Measurements from ENCODE around the gene DEPDC7.
"Not testable (repeated sequence)": the region's sequence is repeated elsewhere in the genome, so short reads cannot be mapped to it uniquely, and the experiment has no call there.

The DEPDC7 gene

DNA sequence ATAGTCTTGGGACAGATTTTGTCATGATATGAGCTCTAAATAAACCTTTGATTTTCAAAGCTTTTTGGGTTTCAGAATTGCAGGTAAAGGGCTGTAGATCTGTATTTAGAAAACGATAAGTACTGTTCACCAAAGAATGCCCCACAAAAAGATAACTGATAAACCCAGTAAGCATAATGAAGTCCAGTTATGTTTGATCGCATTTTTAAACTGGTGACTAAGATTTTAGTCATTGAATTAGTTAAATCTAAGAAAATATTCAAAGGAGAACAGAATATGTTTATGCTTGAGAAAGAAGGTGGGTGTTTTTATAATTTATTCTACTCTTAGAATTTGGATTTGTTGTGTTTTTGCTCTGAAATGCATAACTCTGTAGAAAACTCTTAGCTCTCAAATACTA is 11.6 kb downstream of the DEPDC7 start:
- no peak for DNase-seq

DNA sequence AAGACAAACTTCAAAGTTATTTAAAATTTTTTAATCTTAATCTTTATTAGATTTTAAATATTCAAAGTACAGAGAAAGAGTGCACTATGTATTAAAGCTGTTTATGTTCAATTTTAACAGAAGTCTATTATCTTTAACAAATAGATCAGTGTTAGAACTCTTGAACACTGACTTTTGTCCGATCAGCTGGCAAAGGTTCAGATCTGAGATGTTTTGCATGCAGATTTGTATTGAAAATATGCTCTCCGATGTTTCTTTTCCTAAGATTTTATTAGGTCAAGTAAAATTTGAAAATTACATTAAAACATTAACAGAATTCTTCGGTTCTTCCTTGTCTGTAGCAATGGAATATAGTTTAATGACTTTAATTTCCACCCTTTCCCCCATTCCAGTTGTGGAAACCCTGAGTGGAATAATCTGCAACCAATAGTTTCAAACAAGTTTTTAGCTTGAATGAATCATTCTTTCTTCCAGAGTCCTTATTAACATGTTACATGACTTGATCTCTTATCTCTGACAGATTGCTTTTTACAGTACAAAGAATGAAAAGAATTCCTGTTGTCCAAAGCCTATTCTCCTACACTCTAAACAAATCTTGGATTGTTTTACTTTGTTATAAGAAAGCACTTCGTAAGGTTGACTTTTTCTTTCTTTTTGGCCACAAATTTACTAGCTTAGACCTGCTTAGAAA is 12.3 kb downstream of the DEPDC7 start:
- DNase-seq: no peak

DNA sequence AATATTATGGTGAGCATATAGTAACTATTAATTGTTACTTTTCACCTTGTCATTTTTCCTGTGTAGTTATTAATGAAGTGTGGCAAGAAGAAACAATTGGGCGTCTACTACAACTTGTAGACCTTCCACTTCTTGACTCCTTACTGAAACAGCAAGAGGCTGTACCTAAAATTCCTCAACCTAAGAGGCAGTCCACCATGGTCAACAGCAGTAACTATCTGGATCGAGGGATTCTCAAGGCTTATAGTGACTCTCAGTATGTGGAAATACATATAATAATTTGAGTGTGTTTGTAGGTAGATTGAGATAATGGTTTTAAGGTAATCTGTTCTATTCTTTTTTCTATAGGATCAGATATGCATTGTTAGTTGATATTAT is 12.8 kb downstream of the DEPDC7 start:
- DNase-seq: no peak

DNA sequence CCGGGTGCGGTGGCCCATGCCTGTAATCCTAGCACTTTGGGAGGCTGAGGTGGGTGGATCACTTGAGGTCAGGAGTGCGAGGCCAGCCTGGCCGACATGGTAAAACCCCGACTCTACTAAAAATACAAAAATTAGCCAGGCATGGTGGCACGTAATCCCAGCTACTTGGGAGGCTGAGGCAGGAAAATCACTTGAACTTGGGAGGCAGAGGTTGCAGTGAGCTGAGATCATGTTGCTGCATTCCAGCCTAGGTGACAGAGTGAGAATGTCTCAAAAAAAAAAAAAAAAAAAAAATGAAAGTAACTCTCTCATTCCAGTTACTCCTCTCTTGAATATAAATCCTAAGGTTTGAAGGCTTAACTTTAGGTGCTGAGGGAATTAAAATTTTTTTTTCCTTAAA is 13.5 kb downstream of the DEPDC7 start:
- DNase-seq: not testable (repeated sequence)

GRCh38 chr11:33033493-33033892 is 17.8 kb downstream of the DEPDC7 start:
- DNase-seq: no peak

DNA sequence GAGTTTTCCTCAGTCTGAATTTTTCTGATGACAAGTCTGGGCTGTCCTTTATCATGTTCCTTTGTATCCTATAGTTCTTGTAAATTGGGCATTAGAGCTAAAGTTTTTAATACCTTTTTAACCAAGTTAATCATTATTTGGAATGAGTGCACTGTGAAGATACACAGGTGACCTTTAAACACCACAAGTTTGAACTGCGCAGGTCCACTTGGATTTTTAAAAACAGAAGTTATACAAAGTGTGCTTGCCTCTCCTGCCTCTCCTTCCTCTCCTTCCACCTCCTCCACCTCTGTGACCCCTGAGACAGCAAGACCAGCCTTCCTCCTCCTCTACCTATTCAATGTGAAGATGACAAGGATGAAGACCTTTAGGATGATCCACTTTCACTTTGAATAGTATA is 19.3 kb downstream of the DEPDC7 start:
- DNase-seq: no peak

GRCh38 chr11:33039274-33040032 is 23.8 kb downstream of the DEPDC7 start, which contains the start of gene TCP11L1:
TSS of gene TCP11L1 (plus strand) at chr11:33039572. CDS start at chr11:33043774, 4,202 bp downstream.
- DNase-seq: peak; percentile 81

DNA sequence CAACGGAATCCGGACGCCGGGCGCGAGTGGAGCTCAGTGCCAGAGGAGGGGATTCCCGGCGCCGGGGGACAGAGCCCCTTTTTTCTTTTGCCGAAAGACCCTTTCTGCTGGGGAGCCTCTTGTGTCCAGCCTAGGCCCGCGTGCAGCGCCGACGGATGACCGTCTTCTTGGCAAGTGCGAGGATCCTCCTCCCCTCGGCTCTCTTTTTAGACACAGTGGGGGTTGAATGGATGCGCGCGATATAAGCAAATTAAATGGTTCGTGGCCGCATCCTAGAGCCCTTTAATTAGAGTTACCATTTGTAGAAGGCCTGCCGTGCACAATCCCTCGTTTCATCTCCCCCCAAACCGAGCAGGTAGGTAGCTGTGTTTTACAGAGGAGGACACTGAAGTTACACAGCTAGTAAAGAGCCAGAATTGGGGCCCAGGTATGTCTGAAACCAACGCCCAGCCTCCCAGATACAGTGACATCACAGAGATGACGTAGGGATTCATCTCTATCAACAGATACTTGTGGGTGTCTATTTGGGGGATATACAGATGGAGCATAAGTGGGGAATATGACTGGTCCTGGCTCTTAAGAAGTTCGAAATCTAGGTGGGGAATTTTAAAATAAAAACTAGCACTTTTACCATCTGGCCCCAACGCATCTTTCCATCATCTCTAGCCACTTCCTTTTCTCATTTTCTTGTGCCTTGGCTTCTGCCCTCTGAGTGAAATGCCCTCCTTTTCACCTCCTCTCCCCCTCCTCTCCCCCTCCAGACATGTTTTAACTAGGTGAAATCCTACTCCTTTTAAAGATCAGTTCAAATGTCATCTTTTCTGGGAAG is 24.6 kb downstream of the DEPDC7 start:
- peak; percentile 49 for DNase-seq

DNA sequence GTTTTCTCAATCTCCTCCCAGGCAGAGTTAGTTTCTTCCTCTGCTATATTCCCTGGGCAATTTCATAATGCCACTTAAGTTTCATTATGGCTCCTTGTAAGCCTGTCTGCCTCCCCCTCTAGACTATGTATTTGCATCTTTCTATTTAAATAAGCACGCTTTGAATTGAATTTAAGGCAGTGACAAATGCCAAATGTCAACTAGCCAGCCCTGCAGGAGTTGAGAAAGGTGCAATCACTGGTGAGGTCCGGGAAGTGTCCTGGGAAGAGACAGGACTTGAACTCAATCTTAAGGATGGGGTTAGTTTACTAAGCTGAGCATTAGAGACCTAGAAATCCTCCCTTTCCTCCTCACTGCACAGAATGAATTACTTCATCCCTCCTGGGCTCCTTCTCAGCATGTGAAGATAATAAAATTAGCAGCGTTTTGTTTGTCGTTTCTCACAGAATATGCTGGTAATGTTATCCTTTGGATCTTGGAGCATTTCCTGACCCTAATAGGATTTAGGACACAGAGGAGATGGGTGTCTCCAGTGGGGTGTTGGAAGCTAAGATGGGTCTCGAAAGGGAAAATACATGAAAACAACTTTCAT is 25.3 kb downstream of the DEPDC7 start:
- DNase-seq: no peak

- no peak for DNase-seq
These were observed 27.6 kb downstream of the DEPDC7 start for GRCh38 chr11:33043221-33043830.

DNA sequence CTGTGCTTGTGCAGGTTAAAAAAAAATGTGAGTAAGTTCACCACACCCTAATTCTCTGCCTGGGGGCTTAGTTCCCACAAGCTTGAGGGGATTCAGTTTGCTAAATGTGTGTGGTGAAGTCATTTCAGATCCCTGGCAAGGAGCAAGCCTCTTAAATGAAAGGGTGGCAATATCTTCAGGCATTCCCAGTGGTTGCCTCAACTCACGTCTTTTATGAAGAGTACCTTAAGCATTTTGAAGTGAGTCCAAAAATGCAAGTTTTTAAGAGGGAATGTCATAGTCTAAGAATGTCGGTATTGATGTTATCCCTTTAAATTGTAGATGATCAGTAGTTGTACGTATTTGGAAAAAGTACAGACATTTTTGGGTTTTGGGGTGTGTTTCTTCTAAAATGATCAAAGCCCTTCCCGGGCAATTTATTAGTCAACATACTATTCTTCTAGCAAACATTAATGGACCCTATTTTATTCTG is 28.6 kb downstream of the DEPDC7 start:
- no peak for DNase-seq

- no peak for DNase-seq
These were observed 30.0 kb downstream of the DEPDC7 start for GRCh38 chr11:33045551-33046255.

- DNase-seq: peak; percentile 93
These were observed 33.0 kb downstream of the DEPDC7 start for GRCh38 chr11:33048701-33049100.

- DNase-seq: not testable (repeated sequence)
These were observed 34.1 kb downstream of the DEPDC7 start for GRCh38 chr11:33049565-33050408.

DNA sequence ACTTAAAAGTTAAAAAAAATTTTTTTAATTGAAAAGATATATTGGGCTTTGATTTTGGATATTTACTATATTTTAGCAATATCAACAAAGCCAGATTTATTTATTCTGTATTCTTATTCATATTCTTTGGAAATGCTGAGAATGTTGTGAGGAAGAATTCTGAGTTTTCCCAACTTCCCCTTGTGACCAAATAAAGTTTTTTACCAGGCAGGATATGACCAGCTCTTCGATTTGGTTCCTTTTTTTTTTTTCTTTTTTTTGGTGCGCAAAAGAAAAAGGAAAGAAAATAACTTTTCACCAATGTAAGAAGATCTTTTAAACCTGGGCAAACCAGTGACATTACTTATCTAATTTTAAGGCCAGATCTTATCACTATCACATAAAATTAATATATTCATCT is 36.6 kb downstream of the DEPDC7 start:
- no peak for DNase-seq

GRCh38 chr11:33055375-33055774 is 39.7 kb downstream of the DEPDC7 start:
- no peak for DNase-seq

GRCh38 chr11:33057284-33057683 is 41.6 kb downstream of the DEPDC7 start:
- DNase-seq: no peak

DNA sequence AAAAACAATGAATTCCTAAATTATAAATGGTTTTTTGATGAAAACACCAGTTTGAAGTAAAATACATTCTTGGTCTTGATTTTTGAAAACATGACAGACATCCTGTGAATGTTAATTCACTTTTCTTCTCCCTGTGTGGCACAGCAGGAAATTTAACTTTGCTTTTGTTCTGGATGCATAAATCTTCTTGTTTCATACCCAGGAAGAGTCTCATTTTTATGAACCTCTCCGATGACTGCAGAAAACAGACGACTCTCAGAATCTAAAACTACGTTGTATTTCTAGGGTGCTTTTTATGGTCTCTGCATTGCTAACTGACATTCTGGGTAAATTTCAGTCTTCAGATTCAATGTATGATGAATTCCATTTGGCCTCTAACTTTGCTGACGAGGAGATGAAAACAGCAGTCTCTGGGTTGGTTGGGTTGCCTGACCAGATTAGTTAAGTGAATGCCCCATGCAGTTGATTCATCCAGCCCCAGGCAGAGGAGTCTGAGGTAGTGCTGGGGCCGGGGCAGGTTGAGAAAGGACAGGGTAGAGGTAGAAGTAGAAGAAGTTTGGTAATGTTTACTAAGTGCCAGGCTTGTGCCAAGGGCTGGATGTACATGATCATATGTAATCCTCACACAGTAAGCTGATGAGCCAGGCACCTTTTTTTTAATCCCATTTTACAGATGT is 43.8 kb downstream of the DEPDC7 start:
- DNase-seq: no peak

DNA sequence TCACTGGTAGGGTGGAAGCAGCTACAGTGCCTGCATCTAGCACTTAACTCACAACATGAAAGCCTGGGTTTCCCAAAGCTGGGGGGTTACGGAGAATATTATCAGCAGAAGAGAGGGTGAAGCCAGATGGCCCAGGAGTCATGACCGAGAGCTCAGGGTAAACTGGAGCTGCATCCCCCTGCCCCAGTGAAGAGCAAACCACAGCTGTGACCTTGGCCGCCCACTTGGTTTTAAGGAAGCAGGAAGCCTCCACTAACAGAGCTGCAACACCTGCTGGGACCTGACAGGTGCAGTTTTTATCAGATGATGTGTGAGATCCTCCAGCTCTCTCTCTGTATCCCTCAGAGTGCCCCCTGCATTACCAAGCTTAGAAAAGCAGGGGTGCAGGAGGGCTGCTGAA is 44.6 kb downstream of the DEPDC7 start:
- no peak for DNase-seq

DNA sequence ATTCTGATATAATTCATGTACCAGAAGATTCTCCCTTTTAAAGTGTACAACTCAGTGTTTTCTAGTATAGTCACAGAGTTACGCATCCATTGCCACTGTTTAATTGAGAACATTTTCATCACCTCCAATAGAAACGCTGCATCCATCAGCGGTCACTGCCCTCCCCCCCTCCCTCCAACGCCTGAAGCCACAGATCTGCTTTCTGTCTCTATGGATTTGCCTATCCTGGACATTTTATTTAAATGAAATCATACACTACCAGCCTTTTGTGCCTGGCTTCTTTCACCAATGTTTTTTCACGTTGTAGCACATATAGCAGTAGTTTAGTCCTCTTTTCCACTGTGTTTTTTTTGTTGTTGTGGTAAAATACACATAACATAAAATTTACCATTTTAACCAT is 46.5 kb downstream of the DEPDC7 start:
- DNase-seq: no peak
